Measurements from ENCODE around the gene TIMM13. TPM values are rescaled to one million over a fixed set of nuclear protein-coding genes. Genes with fewer than 3 reads are reported as not detected.

The TIMM13 gene
- total RNA-seq, 3 donors from 2014 or later: 27.7 to 34.4 (median 28.1) TPM

- DNase-seq (ENCODE audit: low spot score in 2 of 2): peak in 1 of 2 donors; percentile 30
- peak overlapping the region; percentile 87 to 98 (median 93) for H3K4me3 ChIP-seq
- H3K36me3 ChIP-seq: no peaks in the 10 kb centered on the region
- H3K27ac ChIP-seq: peak overlapping the region; percentile 96 to 97
- intact Hi-C loops (cut with DNase I; ENCODE audit: low total_unique reads): no loop called here
- H3K4me1 ChIP-seq: peaks cover 19 to 24% of the 10 kb centered on the region in 2 donors
- no peaks in the 10 kb centered on the region for H3K27me3 ChIP-seq
- TF ChIP-seq, protein P1, sequence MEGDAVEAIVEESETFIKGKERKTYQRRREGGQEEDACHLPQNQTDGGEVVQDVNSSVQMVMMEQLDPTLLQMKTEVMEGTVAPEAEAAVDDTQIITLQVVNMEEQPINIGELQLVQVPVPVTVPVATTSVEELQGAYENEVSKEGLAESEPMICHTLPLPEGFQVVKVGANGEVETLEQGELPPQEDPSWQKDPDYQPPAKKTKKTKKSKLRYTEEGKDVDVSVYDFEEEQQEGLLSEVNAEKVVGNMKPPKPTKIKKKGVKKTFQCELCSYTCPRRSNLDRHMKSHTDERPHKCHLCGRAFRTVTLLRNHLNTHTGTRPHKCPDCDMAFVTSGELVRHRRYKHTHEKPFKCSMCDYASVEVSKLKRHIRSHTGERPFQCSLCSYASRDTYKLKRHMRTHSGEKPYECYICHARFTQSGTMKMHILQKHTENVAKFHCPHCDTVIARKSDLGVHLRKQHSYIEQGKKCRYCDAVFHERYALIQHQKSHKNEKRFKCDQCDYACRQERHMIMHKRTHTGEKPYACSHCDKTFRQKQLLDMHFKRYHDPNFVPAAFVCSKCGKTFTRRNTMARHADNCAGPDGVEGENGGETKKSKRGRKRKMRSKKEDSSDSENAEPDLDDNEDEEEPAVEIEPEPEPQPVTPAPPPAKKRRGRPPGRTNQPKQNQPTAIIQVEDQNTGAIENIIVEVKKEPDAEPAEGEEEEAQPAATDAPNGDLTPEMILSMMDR (IDR thresholded peaks at IDR 0.05): no peak
- TF ChIP-seq POLR2AphosphoS5 (IDR thresholded peaks at IDR 0.05): no peak
- TF ChIP-seq POLR2A (IDR thresholded peaks at IDR 0.05): no peak
- no peaks in the 10 kb centered on the region for H3K9me3 ChIP-seq
Observed at GRCh38 chr19:2428321-2428690, 920 bp upstream of the TIMM13 start.

- H3K9me3 ChIP-seq: no peaks in the 10 kb centered on the region
- intact Hi-C loops (cut with DNase I; ENCODE audit: low total_unique reads): no loop called here
- H3K36me3 ChIP-seq: no peaks in the 10 kb centered on the region
- H3K4me1 ChIP-seq: peaks cover 19 to 24% of the 10 kb centered on the region in 2 donors
- H3K27ac ChIP-seq: peak overlapping the region; percentile 96 to 97
- DNase-seq (ENCODE audit: low spot score in 2 of 2): no peak
- peak overlapping the region; percentile 87 to 98 (median 93) for H3K4me3 ChIP-seq
- TF ChIP-seq POLR2A (IDR thresholded peaks at IDR 0.05) (no peak), POLR2AphosphoS5 (IDR thresholded peaks at IDR 0.05) (no peak)
- TF ChIP-seq, protein P1 (IDR thresholded peaks at IDR 0.05): no peak
- H3K27me3 ChIP-seq: no peaks in the 10 kb centered on the region
Observed at GRCh38 chr19:2426611-2427428, 566 bp downstream of the TIMM13 start.

GRCh38 chr19:2425622-2426581 is 1.5 kb downstream of the TIMM13 start:
- Histone ChIP-seq H3K9me3 (no peaks in the 10 kb centered on the region), H3K27ac (no peak overlapping the region), H3K4me1 (peaks cover 19 to 24% of the 10 kb centered on the region in 2 donors), H3K27me3 (no peaks in the 10 kb centered on the region), H3K36me3 (no peaks in the 10 kb centered on the region), H3K4me3 (peak overlapping the region; percentile 87 to 98 (median 93))
- TF ChIP-seq, protein P1 (IDR thresholded peaks at IDR 0.05): no peak
- TF ChIP-seq POLR2A (IDR thresholded peaks at IDR 0.05) (no peak), POLR2AphosphoS5 (IDR thresholded peaks at IDR 0.05) (no peak)
- intact Hi-C loops (cut with DNase I; ENCODE audit: low total_unique reads): no loop called here
- DNase-seq (ENCODE audit: low spot score in 2 of 2): no peak

GRCh38 chr19:2424686-2425621 is 2.4 kb downstream of the TIMM13 start:
- TF ChIP-seq, protein P1 (IDR thresholded peaks at IDR 0.05): no peak
- TF ChIP-seq POLR2A (IDR thresholded peaks at IDR 0.05) (no peak), POLR2AphosphoS5 (IDR thresholded peaks at IDR 0.05) (no peak)
- no peaks in the 10 kb centered on the region for H3K36me3 ChIP-seq
- H3K9me3 ChIP-seq: no peaks in the 10 kb centered on the region
- H3K4me3 ChIP-seq: peak overlapping the region; percentile 6 to 98 (median 10)
- no peak overlapping the region for H3K27ac ChIP-seq
- intact Hi-C loops (cut with DNase I; ENCODE audit: low total_unique reads): no loop called here
- DNase-seq (ENCODE audit: low spot score in 2 of 2): no peak
- no peaks in the 10 kb centered on the region for H3K27me3 ChIP-seq
- peaks cover 19 to 24% of the 10 kb centered on the region in 2 donors for H3K4me1 ChIP-seq

Data from breast epithelium (tissue), 4 donors.